Upper lobe of right lung (tissue), 1 donor: ENCODE data around the gene LTV1. TPM values are rescaled to one million over a fixed set of nuclear protein-coding genes. Genes with fewer than 3 reads are reported as not detected.
A peak's percentile ranks its signal among the peaks of the same experiment; 100 is the strongest.

Experiments
- ATAC-seq: fragments of 200-7000 bp; cut with Tn5 transposase; one replicate; pipeline ENCODE4 v1.9.1; 2020; ENCODE audit warnings: mild to moderate bottlenecking, moderate library complexity
- DNase-seq: peaks from one replicate; pipeline ENCODE4 v3.0.0-alpha.2; 2020
- H3K27ac ChIP-seq: fragments of 200-600 bp; one replicate; pipeline ENCODE4 v1.8.0; 2022
- H3K27me3 ChIP-seq: fragments of 200-600 bp; one replicate; pipeline ENCODE4 v1.8.0; 2022; ENCODE audit warnings: mild to moderate bottlenecking
- H3K36me3 ChIP-seq: fragments of 200-600 bp; one replicate; pipeline ENCODE4 v1.8.0; 2022
- H3K4me1 ChIP-seq: fragments of 200-600 bp; one replicate; pipeline ENCODE4 v1.8.0; 2022
- H3K4me3 ChIP-seq: fragments of 200-600 bp; one replicate; pipeline ENCODE4 v1.8.0; 2022; ENCODE audit warnings: mild to moderate bottlenecking
- H3K9me3 ChIP-seq: fragments of 200-600 bp; one replicate; pipeline ENCODE4 v1.8.0; 2022
- CTCF ChIP-seq: fragments of 200-600 bp; IDR thresholded peaks from one replicate; pipeline ENCODE4 v1.8.0; 2022; ENCODE audit warnings: antibody characterized with exemption
- intact Hi-C: fragments of 100-400 bp; cut with DNase I; formaldehyde crosslinking; loops from one replicate; pipeline ENCODE4 v1.11.0; 2022
- total RNA-seq: library from RNA; stranded (reverse); fragmentation: NEBNext Ultra II Directional; extraction: Animal tissue kit (Norgen Biotek cat#: 25700); gene quantifications from one replicate; pipeline ENCODE4 v1.2.1, GENCODE V29; 2021
- donor health status: DM: no; HTN: yes; CAD: no; lungs with severe emphysema.

LTV1 gene
- total RNA-seq, 1 donor from 2014 or later, result 25.2 TPM

GRCh38 chr6:143806282-143807102 lies 36.6 kb upstream of the LTV1 start:
- TF ChIP-seq CTCF, result no peak
- DNase-seq, result no peak
- Histone ChIP-seq H3K27ac (no peak overlapping the region), H3K27me3 (no peaks in the 10 kb centered on the region), H3K4me1 (no peaks in the 10 kb centered on the region), H3K4me3 (no peak overlapping the region), H3K9me3 (no peaks in the 10 kb centered on the region), H3K36me3 (peaks cover 39% of the 10 kb centered on the region)
- peak; percentile 84 for ATAC-seq
- intact Hi-C loops, result no loop called here

- H3K4me3 ChIP-seq, result no peak overlapping the region
- no peaks in the 10 kb centered on the region for H3K9me3 ChIP-seq
- H3K4me1 ChIP-seq, result no peaks in the 10 kb centered on the region
- peaks cover 33% of the 10 kb centered on the region for H3K36me3 ChIP-seq
- intact Hi-C loops, result no loop called here
- peak; percentile 48 for ATAC-seq
- no peak overlapping the region for H3K27ac ChIP-seq
- no peaks in the 10 kb centered on the region for H3K27me3 ChIP-seq
- TF ChIP-seq CTCF, result no peak
- DNase-seq, result no peak
Observed at GRCh38 chr6:143807103-143807772, 35.9 kb upstream of the LTV1 start.

GRCh38 chr6:143810745-143811144 lies 32.4 kb upstream of the LTV1 start:
- H3K9me3 ChIP-seq, result no peaks in the 10 kb centered on the region
- TF ChIP-seq CTCF, result no peak

GRCh38 chr6:143811501-143812157 lies 31.5 kb upstream of the LTV1 start:
- Histone ChIP-seq H3K4me3 (no peak overlapping the region), H3K9me3 (no peaks in the 10 kb centered on the region), H3K36me3 (peaks cover 38% of the 10 kb centered on the region), H3K4me1 (no peaks in the 10 kb centered on the region), H3K27ac (no peak overlapping the region), H3K27me3 (no peaks in the 10 kb centered on the region)
- DNase-seq (no peak), ATAC-seq (no peak)
- no peak for TF ChIP-seq CTCF
- intact Hi-C loops, result no loop called here

More at GRCh38 chr6:143810745-143811144, 32.4 kb upstream of the LTV1 start:
- no peak overlapping the region for H3K4me3 ChIP-seq
- H3K4me1 ChIP-seq, result no peaks in the 10 kb centered on the region
- H3K27ac ChIP-seq, result no peak overlapping the region
- DNase-seq, result no peak
- H3K27me3 ChIP-seq, result no peaks in the 10 kb centered on the region
- peaks cover 38% of the 10 kb centered on the region for H3K36me3 ChIP-seq
- no peak for ATAC-seq
- intact Hi-C loops, result no loop called here

- H3K27ac ChIP-seq, result no peak overlapping the region
- no peaks in the 10 kb centered on the region for H3K27me3 ChIP-seq
- no peaks in the 10 kb centered on the region for H3K9me3 ChIP-seq
- H3K4me1 ChIP-seq, result peaks cover 4% of the 10 kb centered on the region
- no peak for DNase-seq
- no peak for TF ChIP-seq CTCF
- no peak for ATAC-seq
- no peak overlapping the region for H3K4me3 ChIP-seq
- intact Hi-C loops, result no loop called here
- peaks cover 21% of the 10 kb centered on the region for H3K36me3 ChIP-seq
Observed at GRCh38 chr6:143817621-143818020, 25.5 kb upstream of the LTV1 start.
